Testis (tissue), 2 donors: Measurements from ENCODE around the gene FARS2.

Experiments used
- CTCF ChIP-seq, 3 experiments: fragments of 450-650 bp in 2 of 3; fragments of 200-600 bp in 1 of 3; sonication (generic) in 1 of 3; IDR thresholded peaks; one replicate each; pipeline ENCODE4 v1.5.1; 2016 to 2019; ENCODE audit warnings: antibody characterized with exemption in 3 of 3, mild to moderate bottlenecking in 2 of 3, moderate library complexity in 1 of 3
- POLR2A ChIP-seq: fragments of 450-650 bp; IDR thresholded peaks from one replicate; pipeline ENCODE4 v1.6.1; 2017; ENCODE audit warnings: antibody characterized with exemption, mild to moderate bottlenecking, moderate library complexity

GRCh38 chr6:5422321-5422915 is 161.1 kb downstream of the FARS2 start:
- TF ChIP-seq CTCF (IDR thresholded peaks at IDR 0.05), result no peak
- no peak for TF ChIP-seq POLR2A
